HepG2 (cell line): ENCODE measurements around the gene ZFYVE27. TPM values are rescaled to one million over a fixed set of nuclear protein-coding genes. Genes with fewer than 3 reads are reported as not detected.
A peak's percentile ranks its signal among the peaks of the same experiment; 100 is the strongest.

Experiments used
- BCL6 ChIP-seq: IDR thresholded peaks from 2 replicates; pipeline ENCODE4 v1.6.1; 2016; ENCODE audit warnings: missing genetic modification reagents, missing compliant biosample characterization
- CREB3 ChIP-seq: sonication (generic); formaldehyde crosslinking; IDR thresholded peaks from 2 replicates; pipeline ENCODE4 v1.5.0; 2020; ENCODE audit warnings: missing genetic modification reagents
- ESRRA ChIP-seq: sonication (generic); formaldehyde crosslinking; IDR thresholded peaks from 2 replicates; pipeline ENCODE4 v1.5.1; 2020; ENCODE audit warnings: mild to moderate bottlenecking, low read depth, missing genetic modification reagents
- FOXO1 ChIP-seq: sonication (generic); formaldehyde crosslinking; IDR thresholded peaks from 2 replicates; pipeline ENCODE4 v1.4.0; 2020; ENCODE audit warnings: missing genetic modification reagents
- HBP1 ChIP-seq: IDR thresholded peaks from 2 replicates; pipeline ENCODE4 v1.6.1; 2016; ENCODE audit warnings: low read depth, control low read depth
- JDP2 ChIP-seq: sonication (generic); formaldehyde crosslinking; IDR thresholded peaks from 2 replicates; pipeline ENCODE4 v1.8.1; 2022; ENCODE audit warnings: missing genetic modification reagents, borderline replicate concordance
- JUND ChIP-seq: sonication (generic); formaldehyde crosslinking; IDR thresholded peaks from 2 replicates; pipeline ENCODE4 v1.8.0; 2022; ENCODE audit warnings: mild to moderate bottlenecking, missing genetic modification reagents
- KMT2B ChIP-seq: IDR thresholded peaks from 2 replicates; pipeline ENCODE4 v1.6.1; 2016; ENCODE audit warnings: missing genetic modification reagents, missing compliant biosample characterization
- LCORL ChIP-seq, 2 experiments: fragments of 450-650 bp in 1 of 2; sonication (generic) in 1 of 2; formaldehyde crosslinking in 1 of 2; IDR thresholded peaks; 2 replicates each; pipeline versions ENCODE4 v1.5.0 to v1.6.1; 2017 to 2020; ENCODE audit warnings: antibody characterized with exemption in 1 of 2, missing genetic modification reagents in 1 of 2
- MIER3 ChIP-seq: IDR thresholded peaks from 2 replicates; pipeline ENCODE4 v1.6.1; 2016; ENCODE audit warnings: missing compliant biosample characterization, borderline replicate concordance
- SOX13 ChIP-seq, 3 experiments: fragments of 450-650 bp in 1 of 3; sonication (generic) in 1 of 3; formaldehyde crosslinking in 1 of 3; IDR thresholded peaks in 2 of 3; conservative IDR thresholded peaks in 1 of 3; 2 replicates each; pipeline versions ENCODE4 v1.5.0 to v1.6.1; 2016 to 2020; ENCODE audit warnings: antibody characterized with exemption in 1 of 3, mild to moderate bottlenecking in 1 of 3, missing compliant biosample characterization in 1 of 3, missing genetic modification reagents in 1 of 3, moderate library complexity in 1 of 3
- SUZ12 ChIP-seq: fragments of 150-350 bp; IDR thresholded peaks from 2 replicates; pipeline ENCODE4 v1.6.1; 2014; ENCODE audit warnings: low read depth, low read length
- TFDP2 ChIP-seq: sonication (generic); formaldehyde crosslinking; IDR thresholded peaks from 2 replicates; pipeline ENCODE4 v1.4.0; 2020; ENCODE audit warnings: missing genetic modification reagents
- TFE3 ChIP-seq: IDR thresholded peaks from 2 replicates; pipeline ENCODE4 v1.6.1; 2016
- ZNF224 ChIP-seq: sonication (generic); formaldehyde crosslinking; IDR thresholded peaks from 2 replicates; pipeline ENCODE4 v1.5.0; 2020; ENCODE audit warnings: mild to moderate bottlenecking, missing genetic modification reagents
- ZNF431 ChIP-seq: sonication (generic); formaldehyde crosslinking; IDR thresholded peaks from 2 replicates; pipeline ENCODE4 v1.9.0; 2022; ENCODE audit warnings: missing genetic modification reagents, low read depth, mild to moderate bottlenecking, borderline replicate concordance
- ZNF468 ChIP-seq: sonication (generic); formaldehyde crosslinking; IDR thresholded peaks from 2 replicates; pipeline ENCODE4 v1.8.0; 2022; ENCODE audit warnings: mild to moderate bottlenecking, moderate library complexity, missing genetic modification reagents
- ZNF496 ChIP-seq: sonication (generic); formaldehyde crosslinking; IDR thresholded peaks from 2 replicates; pipeline ENCODE4 v1.8.1; 2023; ENCODE audit warnings: mild to moderate bottlenecking, moderate library complexity, missing genetic modification reagents; ENCODE audit not compliant: insufficient replicate concordance
- ZNF564 ChIP-seq: sonication (generic); formaldehyde crosslinking; IDR thresholded peaks from 2 replicates; pipeline ENCODE4 v1.8.1; 2023; ENCODE audit warnings: mild to moderate bottlenecking, missing genetic modification reagents
- ZSCAN25 ChIP-seq: sonication (generic); formaldehyde crosslinking; IDR thresholded peaks from 2 replicates; pipeline ENCODE4 v1.8.0; 2022; ENCODE audit warnings: mild to moderate bottlenecking, missing genetic modification reagents
- polyA plus RNA-seq, 8 experiments: library from polyadenylated mRNA; depleted of rRNA in 3 of 8; stranded (reverse) in 7 of 8; unstranded in 1 of 8; fragments of >200 nt; fragmentation: Illumina TruSeq in 4 of 8; extraction: Trizol in 4 of 8; gene quantifications; 2 replicates each; pipeline versions ENCODE4 v1.2.1 to v1.2.3, GENCODE V29; 2011 to 2016; ENCODE audit warnings: low read depth in 4 of 8, missing spikeins in 1 of 8, mixed read lengths in 1 of 8; ENCODE audit not compliant: insufficient read depth in 1 of 8
- total RNA-seq, 5 experiments: library from RNA; depleted of rRNA; stranded (reverse); fragments of >200 nt; fragmentation: Illumina TruSeq; extraction: Trizol; gene quantifications; 2 replicates each; pipeline ENCODE4 v1.2.3, GENCODE V29; 2016; ENCODE audit warnings: low read depth in 1 of 5

ZFYVE27 gene
- total and polyA plus RNA-seq, 2 of the 13 experiments (the other 11 are each of a cell fraction or from before 2014, with no cell fraction given) = 19.7 to 20.5 TPM

- TF ChIP-seq CREB3 (CRISPR knock-in tag) (peak; percentile 70; the same call in 1 of the 2 replicates), ZNF431 (CRISPR knock-in tag) (peak; percentile 86; the same call in 1 of the 2 replicates), ZNF224 (CRISPR knock-in tag) (0 out of 2 replicates have a peak, but pooled peaks have one; percentile 20), JDP2 (CRISPR knock-in tag) (peak; percentile 83), ZNF496 (CRISPR knock-in tag) (no peak), KMT2B (CRISPR knock-in tag) (peak; percentile 85), SOX13 (IDR thresholded peaks at IDR 0.05) (no peak; the same call in 1 of the 2 replicates), SOX13 (CRISPR knock-in tag; conservative IDR thresholded peaks at IDR 0.05 in 1 of 2, IDR thresholded peaks at IDR 0.05 in 1 of 2) (peak in 1 of 2 experiments; percentile 42; a peak in 1 of 4 replicates), ESRRA (CRISPR knock-in tag) (peak; percentile 70; the same call in 1 of the 2 replicates), FOXO1 (CRISPR knock-in tag) (peak; percentile 70), SUZ12 (no peak), ZSCAN25 (CRISPR knock-in tag) (peak; percentile 80), HBP1 (CRISPR knock-in tag) (peak; percentile 83; the same call in 1 of the 2 replicates), TFE3 (CRISPR knock-in tag) (peak; percentile 87), JUND (CRISPR knock-in tag) (peak; percentile 82; the same call in 1 of the 2 replicates), ZNF468 (CRISPR knock-in tag) (peak; percentile 95), MIER3 (no peak; the same call in 1 of the 2 replicates), BCL6 (CRISPR knock-in tag) (peak; percentile 50; the same call in 1 of the 2 replicates), TFDP2 (CRISPR knock-in tag) (peak; percentile 99), ZNF564 (peak; percentile 77), LCORL (IDR thresholded peaks at IDR 0.05) (no peak), LCORL (CRISPR knock-in tag; IDR thresholded peaks at IDR 0.05) (peak; percentile 21; the same call in 1 of the 2 replicates)
These were observed at the start of gene ZFYVE27 (continued) for GRCh38 chr10:97736902-97737769.
